Ramos (cell line): Measurements from ENCODE around the gene PPP1R9A.

Experiments used
- in situ Hi-C: fragments of 300-500 bp; cut with MboI; formaldehyde crosslinking; loops from one replicate; pipeline ENCODE4 v1.14.3; 2022; ENCODE audit warnings: low sequenced_read_pairs; ENCODE audit not compliant: unreplicated experiment

Gene PPP1R9A

DNA sequence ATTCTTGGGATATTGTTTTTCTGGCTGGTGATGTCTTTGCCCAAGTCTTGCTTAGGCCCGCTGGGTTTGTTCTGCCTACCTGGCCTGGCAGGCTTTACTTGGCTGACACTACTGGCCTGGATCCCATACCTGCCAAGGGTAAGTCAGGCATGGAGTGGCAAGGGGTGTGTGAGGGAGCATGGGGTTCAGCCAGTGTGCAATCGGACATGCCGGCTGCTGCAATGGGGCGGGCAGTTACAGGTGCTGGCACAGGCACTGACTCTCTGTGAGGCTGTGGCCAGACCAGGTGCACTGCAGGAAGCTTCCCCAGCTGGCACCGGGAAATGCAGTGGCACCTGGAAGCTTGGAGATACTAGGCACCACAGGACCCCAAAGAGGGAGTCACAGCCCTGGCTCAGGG lies 248.6 kb downstream of the PPP1R9A start:
- in situ Hi-C loops: no loop called here

DNA sequence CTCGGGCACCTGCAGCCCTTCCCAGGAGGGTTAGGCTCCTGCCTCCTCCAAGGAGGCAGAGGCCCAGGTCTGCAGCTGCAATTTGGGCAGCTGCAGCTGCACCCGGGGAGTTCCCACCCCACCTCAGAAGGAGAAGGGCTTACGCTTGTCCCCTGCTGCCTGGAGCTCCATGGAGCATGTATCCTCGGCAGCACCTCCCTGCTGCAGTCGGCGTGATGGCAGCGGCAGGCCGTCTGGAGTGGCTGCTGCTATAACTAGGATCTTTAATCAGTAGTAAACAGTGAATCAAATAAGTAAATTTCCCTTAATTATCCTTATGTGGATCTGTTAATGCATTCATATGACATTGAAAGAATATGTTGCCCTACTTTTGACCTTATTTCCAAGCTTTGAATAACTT lies 250.0 kb downstream of the PPP1R9A start:
- in situ Hi-C loops: no loop called here

- in situ Hi-C loops: no loop called here
These were observed 262.3 kb downstream of the PPP1R9A start for GRCh38 chr7:95169678-95170077.

DNA sequence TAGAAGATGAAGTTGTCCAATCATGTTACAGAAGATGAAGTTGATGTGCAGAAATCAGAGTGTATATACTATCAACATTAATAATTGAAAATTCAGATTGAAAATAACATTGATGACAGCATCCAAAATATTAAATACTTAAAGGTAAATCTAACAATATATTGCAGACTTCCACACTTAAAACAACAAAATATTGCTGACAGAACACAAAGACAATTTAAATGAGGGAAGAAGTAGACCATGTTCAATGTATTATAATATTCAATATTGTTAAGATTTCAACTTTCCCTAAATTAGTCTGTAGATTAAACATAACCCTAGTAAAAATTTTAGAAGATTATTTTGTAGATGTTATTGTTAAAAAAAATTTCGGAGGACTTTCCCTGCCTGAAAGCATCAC lies 265.0 kb downstream of the PPP1R9A start:
- in situ Hi-C loops: no loop called here

GRCh38 chr7:95190515-95190914 lies 283.1 kb downstream of the PPP1R9A start:
- in situ Hi-C loops: no loop called here

GRCh38 chr7:95191795-95192194 lies 284.4 kb downstream of the PPP1R9A start:
- in situ Hi-C loops: no loop called here

- in situ Hi-C loops: no loop called here
These were observed 291.5 kb downstream of the PPP1R9A start for GRCh38 chr7:95198863-95199262.

GRCh38 chr7:95199779-95200558 lies 292.6 kb downstream of the PPP1R9A start:
- in situ Hi-C loops: no loop called here

- in situ Hi-C loops: no loop called here
These were observed 293.3 kb downstream of the PPP1R9A start for GRCh38 chr7:95200741-95201140.

DNA sequence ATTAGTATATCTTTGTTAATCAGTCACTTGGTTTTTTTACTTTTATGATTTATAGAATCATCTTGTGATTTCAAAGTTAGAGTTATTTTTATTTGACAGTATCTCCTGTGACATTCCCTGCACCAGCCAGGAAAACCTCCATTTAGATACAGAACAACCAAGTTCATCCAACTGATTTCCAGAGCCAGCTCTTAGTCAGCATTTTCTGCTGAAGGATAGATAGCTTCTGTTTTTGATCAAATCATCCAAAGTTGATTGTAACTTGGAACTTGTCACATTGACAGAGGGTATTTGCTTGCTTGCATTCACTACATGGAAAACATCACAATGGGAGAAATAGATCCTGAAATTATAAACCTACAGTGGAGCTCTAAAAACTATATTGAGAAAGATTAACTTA lies 294.3 kb downstream of the PPP1R9A start:
- in situ Hi-C loops: no loop called here

- in situ Hi-C loops: no loop called here
These were observed 297.2 kb downstream of the PPP1R9A start for GRCh38 chr7:95204618-95205017.

- in situ Hi-C loops: no loop called here
These were observed 298.4 kb downstream of the PPP1R9A start for GRCh38 chr7:95205665-95206225.

DNA sequence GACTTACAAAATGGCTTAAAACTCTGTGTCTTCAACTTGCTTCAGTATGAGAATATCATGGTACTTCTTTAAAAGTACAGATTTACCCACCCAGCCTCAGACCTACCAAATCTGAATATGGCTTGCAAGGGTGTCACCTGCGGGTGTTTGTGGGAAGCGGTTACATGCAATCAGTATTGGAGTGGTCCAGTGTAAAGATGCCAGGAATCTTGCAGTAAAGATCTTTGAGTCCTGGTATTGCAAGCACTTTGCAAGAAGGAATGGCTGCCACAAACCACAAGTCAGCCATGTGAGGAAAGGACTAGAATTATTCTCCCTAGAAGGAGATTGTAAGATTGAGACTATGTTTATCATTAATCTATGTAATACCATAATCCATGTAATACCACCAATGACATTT lies 301.9 kb downstream of the PPP1R9A start:
- in situ Hi-C loops: no loop called here

- in situ Hi-C loops: no loop called here
These were observed 302.4 kb downstream of the PPP1R9A start for GRCh38 chr7:95209788-95210187.

DNA sequence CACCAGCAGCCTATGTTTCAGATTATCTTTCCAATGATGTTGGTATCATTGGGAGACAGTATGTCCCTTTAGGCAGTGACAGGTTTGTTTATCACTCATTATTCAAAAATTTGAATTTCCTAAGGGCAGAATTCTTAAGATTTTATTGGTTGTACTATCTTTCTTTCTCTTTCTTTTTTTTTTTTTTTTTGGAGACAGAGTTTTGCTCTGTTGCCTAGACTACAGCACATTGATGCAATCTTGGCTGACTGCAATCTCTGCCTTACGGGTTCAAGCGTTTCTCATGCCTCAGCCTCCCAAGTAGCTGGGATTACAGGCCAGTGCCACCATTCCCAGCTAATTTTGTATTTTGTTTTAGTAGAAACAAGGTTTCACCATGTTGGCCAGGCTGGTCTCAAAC lies 305.8 kb downstream of the PPP1R9A start:
- in situ Hi-C loops: no loop called here

DNA sequence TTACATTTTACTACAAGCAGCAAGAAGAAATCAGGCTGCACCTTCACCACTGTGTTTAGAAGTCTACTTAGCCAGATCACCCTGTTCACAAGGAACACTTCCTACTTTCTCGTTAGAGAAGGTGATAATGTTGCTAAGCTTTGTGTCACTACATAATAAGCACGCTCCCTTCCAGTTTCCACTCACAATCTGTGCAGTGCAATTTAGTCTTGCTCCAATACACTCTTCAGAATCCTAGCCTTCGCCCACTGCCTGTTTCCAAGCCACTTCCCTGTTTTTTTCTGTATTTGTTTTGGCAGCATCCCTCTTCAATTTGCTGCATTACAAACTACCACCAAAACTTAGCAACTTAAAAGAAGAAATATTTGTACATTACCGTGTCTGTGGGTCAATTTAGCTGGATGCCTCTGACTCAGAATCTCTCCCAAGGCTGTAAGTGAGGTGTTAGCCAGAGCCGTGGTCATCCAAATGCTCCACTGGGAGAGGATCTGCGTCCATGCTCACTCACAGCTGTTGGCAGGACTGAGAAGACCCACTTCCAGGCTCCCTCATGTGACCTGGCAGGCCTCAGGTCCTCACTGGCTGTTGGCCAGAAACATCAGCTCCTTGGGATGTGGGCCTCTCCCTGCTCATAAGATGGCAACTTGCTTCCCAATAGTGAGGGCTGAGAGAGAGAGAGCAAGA lies 306.6 kb downstream of the PPP1R9A start:
- in situ Hi-C loops: no loop called here

GRCh38 chr7:95219721-95220120 lies 312.3 kb downstream of the PPP1R9A start:
- in situ Hi-C loops: no loop called here

DNA sequence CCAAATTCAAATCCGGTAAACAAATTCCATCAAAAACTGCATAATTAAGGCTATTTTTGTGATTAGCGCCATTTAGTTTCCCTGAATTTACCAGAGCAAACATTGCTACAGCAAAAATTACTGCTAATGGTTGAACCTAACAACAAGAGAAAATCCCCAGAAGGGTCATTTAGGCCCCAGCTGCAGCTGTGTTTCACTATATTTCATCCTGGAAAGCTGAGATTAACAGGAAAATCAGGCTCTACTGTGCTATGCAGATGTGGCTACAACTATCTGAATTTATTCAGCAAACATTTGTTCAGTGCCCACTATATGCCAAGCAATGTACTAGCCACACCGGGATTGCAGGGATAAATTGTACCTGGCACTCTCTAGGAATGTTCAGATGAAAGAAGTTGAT lies 312.9 kb downstream of the PPP1R9A start:
- in situ Hi-C loops: no loop called here

DNA sequence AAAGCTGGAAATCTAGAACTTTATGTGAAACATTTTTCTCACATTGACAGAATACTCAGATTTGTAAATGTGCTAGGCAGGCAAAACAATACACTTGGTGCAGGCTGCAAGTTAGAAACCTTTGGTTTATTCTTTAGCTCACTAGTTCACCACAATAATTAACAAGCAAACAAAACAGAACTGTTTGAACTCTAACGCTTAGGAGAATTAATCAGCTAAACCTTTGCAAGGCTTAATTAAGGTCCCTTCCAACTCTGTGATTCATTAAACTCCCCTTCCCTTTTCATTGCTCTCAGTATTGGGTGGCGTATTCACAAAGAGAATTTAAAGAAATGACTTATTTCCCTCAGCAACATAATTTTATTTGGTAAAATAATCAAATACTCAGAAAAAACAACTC lies 317.9 kb downstream of the PPP1R9A start:
- in situ Hi-C loops: loop anchor here (25.0 kb wide), 1 partner anchor 763 kb away; no protein-coding TSS in a partner anchor

DNA sequence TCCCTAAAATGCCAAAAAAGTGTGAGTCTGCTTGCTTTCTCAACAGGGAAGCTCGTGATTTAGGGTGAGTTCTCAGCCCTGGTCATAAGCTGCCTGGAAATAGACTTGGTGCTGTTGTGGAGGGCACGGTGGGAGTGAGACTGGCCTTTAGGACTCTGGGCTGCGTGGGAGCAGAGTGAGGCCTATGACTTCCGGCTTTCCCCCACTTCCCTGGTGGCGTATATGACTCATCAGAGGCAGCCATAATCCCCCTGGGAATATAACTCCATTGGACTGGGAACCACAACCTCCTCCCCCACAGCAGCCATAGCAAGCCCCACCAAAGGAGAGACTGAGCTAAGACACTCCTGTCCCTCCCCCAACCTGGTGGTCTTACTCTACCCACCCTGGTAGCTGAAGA lies 321.9 kb downstream of the PPP1R9A start:
- in situ Hi-C loops: loop anchor here (25.0 kb wide), 1 partner anchor 767 kb away; no protein-coding TSS in a partner anchor

DNA sequence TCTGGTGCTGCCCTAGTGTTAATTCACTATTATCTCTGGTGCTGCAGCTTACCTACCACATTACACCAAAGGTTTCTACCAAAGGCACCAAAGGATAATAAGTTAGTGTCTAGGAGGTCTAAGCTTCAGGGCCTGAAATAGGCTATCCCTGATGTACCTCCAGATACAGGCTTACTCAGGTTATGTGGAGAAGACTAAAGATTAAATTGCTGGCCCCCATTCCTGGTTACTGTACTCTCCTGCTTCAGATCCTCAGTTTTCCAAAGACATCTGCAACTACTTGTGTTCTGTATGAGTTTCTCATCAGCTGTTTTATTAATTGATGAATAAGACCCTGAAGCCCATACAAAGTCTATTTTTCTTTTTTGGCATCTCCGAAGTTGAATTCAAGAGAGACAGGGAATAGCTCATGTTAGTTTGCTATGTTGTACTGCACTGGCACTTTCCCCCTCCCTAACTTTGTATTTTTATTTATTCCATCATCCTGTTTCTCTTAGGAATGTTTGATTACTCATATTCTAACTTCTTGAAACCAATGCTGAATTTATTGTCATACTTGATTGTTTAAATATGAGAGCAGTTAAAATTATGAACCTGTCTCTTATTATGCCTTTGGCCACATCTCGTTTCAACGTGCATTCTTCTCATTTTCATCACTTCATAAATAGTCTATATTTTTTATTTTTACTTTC lies 331.0 kb downstream of the PPP1R9A start:
- in situ Hi-C loops: loop anchor here (25.0 kb wide), 1 partner anchor 776 kb away; no protein-coding TSS in a partner anchor
